ENCODE results near the gene INIP.
"Not testable (repeated sequence)": the region's sequence is repeated elsewhere in the genome, so short reads cannot be mapped to it uniquely, and the experiment has no call there.

The INIP gene

GRCh38 chr9:112734892-112735291 lies 17.0 kb upstream of the INIP start:
- Histone ChIP-seq H3K4me1 (ENCODE audit: control insufficient read depth, insufficient read depth, low read length) (no peaks in the 10 kb centered on the region), H3K9me3 (ENCODE audit: control insufficient read depth in 2 of 2, low read length in 2 of 2) (no peaks in the 10 kb centered on the region), H3K9ac (ENCODE audit: low read length in 2 of 2) (no peak overlapping the region), H3K36me3 (ENCODE audit: control insufficient read depth in 2 of 2, insufficient read depth in 2 of 2, low read length in 2 of 2) (no peaks in the 10 kb centered on the region), H3K27me3 (ENCODE audit: control insufficient read depth in 1 of 2, insufficient read depth in 2 of 2, low read length in 2 of 2) (no peaks in the 10 kb centered on the region), H3K27ac (ENCODE audit: low read length) (no peak overlapping the region), H3K4me3 (ENCODE audit: low read length in 2 of 2) (no peak overlapping the region)

DNA sequence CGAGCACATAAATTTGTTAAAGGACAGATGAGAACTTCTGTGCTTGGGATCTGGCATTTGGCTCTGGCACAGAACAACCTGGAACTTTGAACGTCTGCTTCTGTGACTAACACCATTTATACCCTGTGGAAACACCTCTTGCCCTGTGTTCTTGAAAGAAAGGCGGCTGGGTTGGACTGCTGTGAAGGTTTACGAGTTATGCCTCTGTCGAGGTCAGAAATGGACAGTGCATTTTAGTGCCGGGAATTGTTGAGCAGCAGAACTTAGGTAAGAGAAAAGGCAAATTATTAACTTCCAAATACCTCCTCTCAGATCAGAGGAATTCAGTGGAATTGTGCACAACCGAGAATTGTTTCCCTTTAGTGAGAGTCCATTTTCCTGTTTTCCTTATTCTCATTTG lies 14.1 kb upstream of the INIP start:
- no peaks in the 10 kb centered on the region for H3K4me1 ChIP-seq (ENCODE audit: control insufficient read depth, insufficient read depth, low read length)
- no peaks in the 10 kb centered on the region for H3K9me3 ChIP-seq (ENCODE audit: control insufficient read depth in 2 of 2, low read length in 2 of 2)
- H3K4me3 ChIP-seq (ENCODE audit: low read length in 2 of 2): no peak overlapping the region
- H3K27me3 ChIP-seq (ENCODE audit: control insufficient read depth in 1 of 2, insufficient read depth in 2 of 2, low read length in 2 of 2): no peaks in the 10 kb centered on the region
- H3K36me3 ChIP-seq (ENCODE audit: control insufficient read depth in 2 of 2, insufficient read depth in 2 of 2, low read length in 2 of 2): no peaks in the 10 kb centered on the region
- no peak overlapping the region for H3K9ac ChIP-seq (ENCODE audit: low read length in 2 of 2)
- no peak overlapping the region for H3K27ac ChIP-seq (ENCODE audit: low read length)

GRCh38 chr9:112728401-112728800 lies 10.5 kb upstream of the INIP start:
- H3K27ac ChIP-seq (ENCODE audit: low read length): no peak overlapping the region
- H3K4me1 ChIP-seq (ENCODE audit: control insufficient read depth, insufficient read depth, low read length): no peaks in the 10 kb centered on the region
- H3K4me3 ChIP-seq (ENCODE audit: low read length in 2 of 2): no peak overlapping the region
- no peaks in the 10 kb centered on the region for H3K9me3 ChIP-seq (ENCODE audit: control insufficient read depth in 2 of 2, low read length in 2 of 2)
- H3K36me3 ChIP-seq (ENCODE audit: control insufficient read depth in 2 of 2, insufficient read depth in 2 of 2, low read length in 2 of 2): no peaks in the 10 kb centered on the region
- H3K9ac ChIP-seq (ENCODE audit: low read length in 2 of 2): no peak overlapping the region
- no peaks in the 10 kb centered on the region for H3K27me3 ChIP-seq (ENCODE audit: control insufficient read depth in 1 of 2, insufficient read depth in 2 of 2, low read length in 2 of 2)

GRCh38 chr9:112726428-112726827 lies 8.5 kb upstream of the INIP start:
- Histone ChIP-seq H3K27me3 (ENCODE audit: control insufficient read depth in 1 of 2, insufficient read depth in 2 of 2, low read length in 2 of 2) (no peaks in the 10 kb centered on the region), H3K4me3 (ENCODE audit: low read length in 2 of 2) (no peak overlapping the region), H3K9ac (ENCODE audit: low read length in 2 of 2) (no peak overlapping the region), H3K36me3 (ENCODE audit: control insufficient read depth in 2 of 2, insufficient read depth in 2 of 2, low read length in 2 of 2) (no peaks in the 10 kb centered on the region), H3K9me3 (ENCODE audit: control insufficient read depth in 2 of 2, low read length in 2 of 2) (no peaks in the 10 kb centered on the region), H3K27ac (ENCODE audit: low read length) (no peak overlapping the region), H3K4me1 (ENCODE audit: control insufficient read depth, insufficient read depth, low read length) (no peaks in the 10 kb centered on the region)

DNA sequence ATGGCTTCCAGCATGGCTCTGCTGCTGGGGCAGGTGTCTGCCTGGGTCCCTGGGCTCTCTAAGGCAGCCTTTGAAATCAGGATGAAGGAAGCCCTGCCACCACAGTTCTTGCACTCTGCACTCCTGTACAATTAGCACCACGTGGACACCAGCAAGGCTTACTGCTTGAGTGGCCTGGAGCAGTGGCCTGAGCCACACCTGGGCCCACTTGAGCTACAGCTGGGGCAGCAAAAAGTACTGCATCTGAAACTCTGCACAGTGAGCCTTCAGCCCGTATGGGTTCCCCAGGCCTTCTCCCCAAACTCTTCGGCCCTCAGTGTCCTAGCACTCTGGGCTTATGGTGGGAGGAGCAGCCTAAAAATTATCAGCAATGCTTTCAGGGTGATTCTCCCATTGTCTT lies 8.0 kb upstream of the INIP start:
- Histone ChIP-seq H3K27ac (ENCODE audit: low read length) (no peak overlapping the region), H3K27me3 (ENCODE audit: control insufficient read depth in 1 of 2, insufficient read depth in 2 of 2, low read length in 2 of 2) (no peaks in the 10 kb centered on the region), H3K4me1 (ENCODE audit: control insufficient read depth, insufficient read depth, low read length) (no peaks in the 10 kb centered on the region), H3K4me3 (ENCODE audit: low read length in 2 of 2) (no peak overlapping the region), H3K9ac (ENCODE audit: low read length in 2 of 2) (no peak overlapping the region), H3K9me3 (ENCODE audit: control insufficient read depth in 2 of 2, low read length in 2 of 2) (no peaks in the 10 kb centered on the region), H3K36me3 (ENCODE audit: control insufficient read depth in 2 of 2, insufficient read depth in 2 of 2, low read length in 2 of 2) (no peaks in the 10 kb centered on the region)

GRCh38 chr9:112722749-112723148 lies 4.8 kb upstream of the INIP start:
- H3K9ac ChIP-seq (ENCODE audit: low read length in 2 of 2); H3K4me3 ChIP-seq (ENCODE audit: low read length in 2 of 2); H3K27ac ChIP-seq (ENCODE audit: low read length); H3K27me3 ChIP-seq (ENCODE audit: control insufficient read depth in 1 of 2, insufficient read depth in 2 of 2, low read length in 2 of 2); H3K36me3 ChIP-seq (ENCODE audit: control insufficient read depth in 2 of 2, insufficient read depth in 2 of 2, low read length in 2 of 2); H3K4me1 ChIP-seq (ENCODE audit: control insufficient read depth, insufficient read depth, low read length); H3K9me3 ChIP-seq (ENCODE audit: control insufficient read depth in 2 of 2, low read length in 2 of 2): not testable (repeated sequence)

DNA sequence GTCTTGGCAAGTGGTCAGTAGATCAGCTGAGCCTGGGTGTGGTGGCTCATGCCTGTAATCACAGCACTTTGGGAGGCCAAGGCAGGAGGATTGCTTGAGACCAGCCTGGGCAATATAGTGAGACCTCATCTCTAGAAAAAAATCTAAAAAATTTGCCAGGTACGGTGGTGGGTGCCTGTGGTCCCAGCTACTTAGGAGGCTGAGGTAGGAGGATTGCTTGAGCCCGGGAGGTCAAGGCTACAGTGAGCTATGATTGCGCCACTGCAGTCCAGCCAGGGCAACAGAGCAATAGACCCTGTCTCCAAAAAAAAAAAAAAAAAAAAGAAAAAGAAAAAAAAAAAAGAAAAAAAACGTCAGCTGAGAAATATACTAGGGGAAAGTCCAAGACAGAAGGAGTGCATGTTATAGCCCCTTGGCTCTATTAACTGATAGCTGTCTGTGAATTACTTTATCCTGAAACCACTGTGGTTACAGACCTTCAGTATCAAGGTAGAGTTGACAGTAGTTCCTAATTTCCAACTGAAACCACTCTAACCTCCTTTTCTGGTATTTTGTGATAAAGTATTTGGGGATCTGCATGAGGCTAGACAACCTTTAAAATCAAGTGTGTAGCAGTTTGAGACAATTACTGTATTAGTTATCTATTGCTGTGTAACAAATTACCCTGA lies 2.3 kb upstream of the INIP start:
- Histone ChIP-seq H3K9me3 (ENCODE audit: control insufficient read depth in 2 of 2, low read length in 2 of 2) (no peaks in the 10 kb centered on the region), H3K27ac (ENCODE audit: low read length) (no peak overlapping the region), H3K4me1 (ENCODE audit: control insufficient read depth, insufficient read depth, low read length) (peaks cover 8% of the 10 kb centered on the region)

GRCh38 chr9:112719696-112720095 lies 1.8 kb upstream of the INIP start:
- no peaks in the 10 kb centered on the region for H3K9me3 ChIP-seq (ENCODE audit: control insufficient read depth in 2 of 2, low read length in 2 of 2)
- H3K9ac ChIP-seq (ENCODE audit: low read length in 2 of 2): no peak overlapping the region
- no peak overlapping the region for H3K4me3 ChIP-seq (ENCODE audit: low read length in 2 of 2)
- peaks cover 8% of the 10 kb centered on the region for H3K4me1 ChIP-seq (ENCODE audit: control insufficient read depth, insufficient read depth, low read length)
- no peak overlapping the region for H3K27ac ChIP-seq (ENCODE audit: low read length)
- H3K27me3 ChIP-seq (ENCODE audit: control insufficient read depth in 1 of 2, insufficient read depth in 2 of 2, low read length in 2 of 2): no peaks in the 10 kb centered on the region
- H3K36me3 ChIP-seq (ENCODE audit: control insufficient read depth in 2 of 2, insufficient read depth in 2 of 2, low read length in 2 of 2): peaks cover 0 to 3% of the 10 kb centered on the region in 2 donors

More for the DNA sequence above, 2.3 kb upstream of the INIP start:
- no peaks in the 10 kb centered on the region for H3K27me3 ChIP-seq (ENCODE audit: control insufficient read depth in 1 of 2, insufficient read depth in 2 of 2, low read length in 2 of 2)
- no peaks in the 10 kb centered on the region for H3K36me3 ChIP-seq (ENCODE audit: control insufficient read depth in 2 of 2, insufficient read depth in 2 of 2, low read length in 2 of 2)
- no peak overlapping the region for H3K9ac ChIP-seq (ENCODE audit: low read length in 2 of 2)
- H3K4me3 ChIP-seq (ENCODE audit: low read length in 2 of 2): no peak overlapping the region

DNA sequence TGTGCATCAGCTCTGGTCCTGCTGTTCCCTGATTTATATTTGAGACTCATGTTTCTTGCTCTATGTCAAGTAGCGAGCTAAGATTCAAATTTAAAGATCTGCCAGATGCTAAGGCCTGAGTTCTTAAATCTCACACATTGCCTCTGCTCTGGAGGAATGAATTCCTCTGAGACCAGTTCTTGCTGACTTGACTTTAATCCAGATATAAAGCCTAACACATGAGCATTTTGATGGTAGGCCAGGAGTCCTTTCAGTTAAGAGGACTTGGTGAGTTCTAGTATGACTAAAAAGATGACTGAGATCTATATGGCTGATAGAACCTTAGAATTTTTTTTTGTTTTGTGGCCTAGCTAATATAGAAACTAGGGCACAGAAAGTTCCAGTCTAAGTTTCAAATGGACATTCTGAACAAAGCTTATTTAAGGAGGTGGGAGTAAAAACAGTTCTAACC lies 1.3 kb upstream of the INIP start:
- H3K27me3 ChIP-seq (ENCODE audit: control insufficient read depth in 1 of 2, insufficient read depth in 2 of 2, low read length in 2 of 2): no peaks in the 10 kb centered on the region
- H3K27ac ChIP-seq (ENCODE audit: low read length): no peak overlapping the region
- H3K9ac ChIP-seq (ENCODE audit: low read length in 2 of 2): no peak overlapping the region
- peaks cover 0 to 3% of the 10 kb centered on the region in 2 donors for H3K36me3 ChIP-seq (ENCODE audit: control insufficient read depth in 2 of 2, insufficient read depth in 2 of 2, low read length in 2 of 2)
- H3K9me3 ChIP-seq (ENCODE audit: control insufficient read depth in 2 of 2, low read length in 2 of 2): no peaks in the 10 kb centered on the region
- no peak overlapping the region for H3K4me3 ChIP-seq (ENCODE audit: low read length in 2 of 2)
- H3K4me1 ChIP-seq (ENCODE audit: control insufficient read depth, insufficient read depth, low read length): peaks cover 8% of the 10 kb centered on the region

- Histone ChIP-seq H3K27me3 (ENCODE audit: control insufficient read depth in 1 of 2, insufficient read depth in 2 of 2, low read length in 2 of 2) (no peaks in the 10 kb centered on the region), H3K27ac (ENCODE audit: low read length) (no peak overlapping the region), H3K36me3 (ENCODE audit: control insufficient read depth in 2 of 2, insufficient read depth in 2 of 2, low read length in 2 of 2) (peaks cover 0 to 6% of the 10 kb centered on the region in 2 donors), H3K4me3 (ENCODE audit: low read length in 2 of 2) (no peak overlapping the region), H3K4me1 (ENCODE audit: control insufficient read depth, insufficient read depth, low read length) (peaks cover 8% of the 10 kb centered on the region), H3K9me3 (ENCODE audit: control insufficient read depth in 2 of 2, low read length in 2 of 2) (no peaks in the 10 kb centered on the region), H3K9ac (ENCODE audit: low read length in 2 of 2) (no peak overlapping the region)
Observed at GRCh38 chr9:112712678-112713077, 5.2 kb downstream of the INIP start.

DNA sequence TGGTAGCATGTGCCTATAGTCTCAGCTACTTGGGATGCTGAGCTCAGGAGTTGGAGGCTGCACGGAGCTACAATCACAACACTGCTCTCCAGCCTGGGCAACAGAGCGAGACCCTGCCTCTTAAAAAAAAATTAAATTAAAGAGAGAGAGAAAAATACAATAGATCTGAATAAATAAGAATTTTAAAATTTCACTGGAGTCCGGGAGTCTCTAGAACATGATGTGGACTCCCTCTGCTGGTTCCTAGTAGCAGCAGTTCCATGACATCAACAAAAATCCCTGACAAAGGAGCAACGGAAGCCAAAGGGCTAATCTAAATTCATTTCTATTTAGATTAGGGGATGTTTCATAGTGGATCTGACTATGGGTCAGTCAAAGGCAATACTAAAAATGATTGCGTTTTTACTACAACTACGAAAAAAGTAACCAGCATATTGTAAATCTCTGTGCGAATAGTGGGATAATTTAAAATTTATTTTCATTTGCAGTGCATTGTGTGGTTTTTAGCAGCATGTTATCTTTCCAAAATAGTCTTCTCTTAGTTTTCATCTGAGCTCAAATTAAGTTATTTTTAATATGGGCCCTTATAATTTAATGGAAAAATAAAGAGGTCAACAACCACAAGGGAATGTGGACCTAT lies 6.7 kb downstream of the INIP start:
- no peaks in the 10 kb centered on the region for H3K9me3 ChIP-seq (ENCODE audit: control insufficient read depth in 2 of 2, low read length in 2 of 2)
- no peak overlapping the region for H3K9ac ChIP-seq (ENCODE audit: low read length in 2 of 2)
- H3K36me3 ChIP-seq (ENCODE audit: control insufficient read depth in 2 of 2, insufficient read depth in 2 of 2, low read length in 2 of 2): peaks cover 0 to 6% of the 10 kb centered on the region in 2 donors
- no peaks in the 10 kb centered on the region for H3K4me1 ChIP-seq (ENCODE audit: control insufficient read depth, insufficient read depth, low read length)
- no peak overlapping the region for H3K27ac ChIP-seq (ENCODE audit: low read length)
- H3K4me3 ChIP-seq (ENCODE audit: low read length in 2 of 2): no peak overlapping the region
- no peaks in the 10 kb centered on the region for H3K27me3 ChIP-seq (ENCODE audit: control insufficient read depth in 1 of 2, insufficient read depth in 2 of 2, low read length in 2 of 2)
